ENCODE data around the gene OR2A14. TPM values are rescaled to one million over a fixed set of nuclear protein-coding genes. Genes with fewer than 3 reads are reported as not detected.

OR2A14 gene
- total and polyA plus RNA-seq, 2 of the 13 experiments (the other 11 are each of a cell fraction or from before 2014, with no cell fraction given), result not detected

Small RNAs within 50 kb of the gene (small RNA-seq; reads per million reads assigned to genes)
- 0 reads per million in 3 experiments for gene OR2A41P (ENCODE audit: insufficient read depth in 2 of 3, insufficient read length in 3 of 3, low read depth in 2 of 3, low replicate concordance in 1 of 3)

Other genes with a start within 250 kb of the OR2A14 start
- gene TCAF1, start 221.0 kb upstream of the OR2A14 start, total RNA-seq (2016; rRNA removed; fragmentation: Illumina TruSeq; extraction: Trizol), result 101 and 124 TPM in 2 replicates
- 36.2 and 40.0 TPM in 2 replicates for gene TCAF1, start 221.0 kb upstream of the OR2A14 start, polyA plus RNA-seq (2011; rRNA removed)
- 0.13 TPM in 1 of 2 replicates, not detected in the other for gene OR2F2, start 187.9 kb upstream of the OR2A14 start, total RNA-seq (2016; rRNA removed; fragmentation: Illumina TruSeq; extraction: Trizol)
- not detected in 2 replicates for gene OR2F2, start 187.9 kb upstream of the OR2A14 start, polyA plus RNA-seq (2011; rRNA removed)
- 0.90 and 1.5 TPM in 2 replicates for gene OR2F1, start 168.3 kb upstream of the OR2A14 start, total RNA-seq (2016; rRNA removed; fragmentation: Illumina TruSeq; extraction: Trizol)
- gene OR2F1, start 168.3 kb upstream of the OR2A14 start, polyA plus RNA-seq (2011; rRNA removed), result 0.35 and 0.36 TPM in 2 replicates
- gene OR6B1, start 122.9 kb upstream of the OR2A14 start, total RNA-seq (2016; rRNA removed; fragmentation: Illumina TruSeq; extraction: Trizol), result not detected in 2 replicates
- 0.18 TPM in 2 replicates for gene OR6B1, start 122.9 kb upstream of the OR2A14 start, polyA plus RNA-seq (2011; rRNA removed)
- not detected in 2 replicates for gene OR2A5, start 74.2 kb upstream of the OR2A14 start, total RNA-seq (2016; rRNA removed; fragmentation: Illumina TruSeq; extraction: Trizol)
- not detected in 2 replicates for gene OR2A5, start 74.2 kb upstream of the OR2A14 start, polyA plus RNA-seq (2011; rRNA removed)
- gene OR2A25, start 53.4 kb upstream of the OR2A14 start, total RNA-seq (2016; rRNA removed; fragmentation: Illumina TruSeq; extraction: Trizol), result not detected in 2 replicates
- gene OR2A25, start 53.4 kb upstream of the OR2A14 start, polyA plus RNA-seq (2011; rRNA removed), result 0.07 TPM in 1 of 2 replicates, not detected in the other
- gene OR2A12, start 36.9 kb upstream of the OR2A14 start, total RNA-seq (2016; rRNA removed; fragmentation: Illumina TruSeq; extraction: Trizol), result not detected in 2 replicates
- 0.18 TPM in 1 of 2 replicates, not detected in the other for gene OR2A12, start 36.9 kb upstream of the OR2A14 start, polyA plus RNA-seq (2011; rRNA removed)
- not detected in 2 replicates for gene OR2A2, start 13.6 kb upstream of the OR2A14 start, total RNA-seq (2016; rRNA removed; fragmentation: Illumina TruSeq; extraction: Trizol)
- gene OR2A2, start 13.6 kb upstream of the OR2A14 start, polyA plus RNA-seq (2011; rRNA removed), result not detected in 2 replicates
- gene CTAGE4, start 60.3 kb downstream of the OR2A14 start, total RNA-seq (2016; rRNA removed; fragmentation: Illumina TruSeq; extraction: Trizol), result not detected in 2 replicates
- gene CTAGE4, start 60.3 kb downstream of the OR2A14 start, polyA plus RNA-seq (2011; rRNA removed), result not detected in 2 replicates
- gene ARHGEF35, start 72.7 kb downstream of the OR2A14 start, total RNA-seq (2016; rRNA removed; fragmentation: Illumina TruSeq; extraction: Trizol), result 0.18 TPM in 1 of 2 replicates, not detected in the other
- gene ARHGEF35, start 72.7 kb downstream of the OR2A14 start, polyA plus RNA-seq (2011; rRNA removed), result 0.03 TPM in 1 of 2 replicates, not detected in the other
- not detected in 2 replicates for gene OR2A42, start 116.4 kb downstream of the OR2A14 start, total RNA-seq (2016; rRNA removed; fragmentation: Illumina TruSeq; extraction: Trizol)
- gene OR2A42, start 116.4 kb downstream of the OR2A14 start, polyA plus RNA-seq (2011; rRNA removed), result not detected in 2 replicates
- gene OR2A7, start 141.6 kb downstream of the OR2A14 start, total RNA-seq (2016; rRNA removed; fragmentation: Illumina TruSeq; extraction: Trizol), result not detected in 2 replicates
- gene OR2A7, start 141.6 kb downstream of the OR2A14 start, polyA plus RNA-seq (2011; rRNA removed), result not detected in 2 replicates
- not detected in 2 replicates for gene CTAGE8, start 146.1 kb downstream of the OR2A14 start, total RNA-seq (2016; rRNA removed; fragmentation: Illumina TruSeq; extraction: Trizol)
- gene CTAGE8, start 146.1 kb downstream of the OR2A14 start, polyA plus RNA-seq (2011; rRNA removed), result not detected in 2 replicates
- not detected in 2 replicates for gene OR2A1, start 189.2 kb downstream of the OR2A14 start, total RNA-seq (2016; rRNA removed; fragmentation: Illumina TruSeq; extraction: Trizol)
- not detected in 2 replicates for gene OR2A1, start 189.2 kb downstream of the OR2A14 start, polyA plus RNA-seq (2011; rRNA removed)
- gene ARHGEF5, start 232.2 kb downstream of the OR2A14 start, total RNA-seq (2016; rRNA removed; fragmentation: Illumina TruSeq; extraction: Trizol), result 1.2 and 1.3 TPM in 2 replicates
- 1.3 and 1.7 TPM in 2 replicates for gene ARHGEF5, start 232.2 kb downstream of the OR2A14 start, polyA plus RNA-seq (2011; rRNA removed)

Data from HepG2 (cell line).